ENCODE measurements around the gene EMID1. TPM values are rescaled to one million over a fixed set of nuclear protein-coding genes. Genes with fewer than 3 reads are reported as not detected.

EMID1 gene
- total RNA-seq, 1 experiment from 2014 or later = 9.6 TPM

- BruUV-seq (replicated peaks) = no TSS peak
- intact Hi-C loops (cut with micrococcal nuclease) = no loop called here
- CTCF ChIA-PET = no interaction called here
- TF ChIP-seq RAD21 (IDR thresholded peaks at IDR 0.05; ENCODE audit: low read depth) = no peak
- TF ChIP-seq SIN3A (IDR thresholded peaks at IDR 0.05; ENCODE audit: low read depth) = no peak
- no peak for TF ChIP-seq SRF (IDR thresholded peaks at IDR 0.05; ENCODE audit: low read depth)
- TF ChIP-seq CTCF (IDR thresholded peaks at IDR 0.05 in 2 of 3, conservative IDR thresholded peaks at IDR 0.05 in 1 of 3; ENCODE audit: borderline replicate concordance in 1 of 3, insufficient read depth in 1 of 3, low read depth in 2 of 3, low read length in 2 of 3) = no peak
- TF ChIP-seq, protein P1, sequence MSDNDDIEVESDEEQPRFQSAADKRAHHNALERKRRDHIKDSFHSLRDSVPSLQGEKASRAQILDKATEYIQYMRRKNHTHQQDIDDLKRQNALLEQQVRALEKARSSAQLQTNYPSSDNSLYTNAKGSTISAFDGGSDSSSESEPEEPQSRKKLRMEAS (IDR thresholded peaks at IDR 0.05) = no peak
- TF ChIP-seq EZH2 (IDR thresholded peaks at IDR 0.05) = no peak
- TF ChIP-seq YY1 (IDR thresholded peaks at IDR 0.05; ENCODE audit: extremely low read depth, insufficient replicate concordance, low read depth, low read length) = no peak
- TF ChIP-seq CEBPB (IDR thresholded peaks at IDR 0.05; ENCODE audit: low read depth) = no peak
- TF ChIP-seq ATF3 (IDR thresholded peaks at IDR 0.05) = no peak
- no peak for TF ChIP-seq EGR1 (IDR thresholded peaks at IDR 0.05; ENCODE audit: low read depth)
- TF ChIP-seq, protein P2, sequence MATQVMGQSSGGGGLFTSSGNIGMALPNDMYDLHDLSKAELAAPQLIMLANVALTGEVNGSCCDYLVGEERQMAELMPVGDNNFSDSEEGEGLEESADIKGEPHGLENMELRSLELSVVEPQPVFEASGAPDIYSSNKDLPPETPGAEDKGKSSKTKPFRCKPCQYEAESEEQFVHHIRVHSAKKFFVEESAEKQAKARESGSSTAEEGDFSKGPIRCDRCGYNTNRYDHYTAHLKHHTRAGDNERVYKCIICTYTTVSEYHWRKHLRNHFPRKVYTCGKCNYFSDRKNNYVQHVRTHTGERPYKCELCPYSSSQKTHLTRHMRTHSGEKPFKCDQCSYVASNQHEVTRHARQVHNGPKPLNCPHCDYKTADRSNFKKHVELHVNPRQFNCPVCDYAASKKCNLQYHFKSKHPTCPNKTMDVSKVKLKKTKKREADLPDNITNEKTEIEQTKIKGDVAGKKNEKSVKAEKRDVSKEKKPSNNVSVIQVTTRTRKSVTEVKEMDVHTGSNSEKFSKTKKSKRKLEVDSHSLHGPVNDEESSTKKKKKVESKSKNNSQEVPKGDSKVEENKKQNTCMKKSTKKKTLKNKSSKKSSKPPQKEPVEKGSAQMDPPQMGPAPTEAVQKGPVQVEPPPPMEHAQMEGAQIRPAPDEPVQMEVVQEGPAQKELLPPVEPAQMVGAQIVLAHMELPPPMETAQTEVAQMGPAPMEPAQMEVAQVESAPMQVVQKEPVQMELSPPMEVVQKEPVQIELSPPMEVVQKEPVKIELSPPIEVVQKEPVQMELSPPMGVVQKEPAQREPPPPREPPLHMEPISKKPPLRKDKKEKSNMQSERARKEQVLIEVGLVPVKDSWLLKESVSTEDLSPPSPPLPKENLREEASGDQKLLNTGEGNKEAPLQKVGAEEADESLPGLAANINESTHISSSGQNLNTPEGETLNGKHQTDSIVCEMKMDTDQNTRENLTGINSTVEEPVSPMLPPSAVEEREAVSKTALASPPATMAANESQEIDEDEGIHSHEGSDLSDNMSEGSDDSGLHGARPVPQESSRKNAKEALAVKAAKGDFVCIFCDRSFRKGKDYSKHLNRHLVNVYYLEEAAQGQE (IDR thresholded peaks at IDR 0.05; ENCODE audit: low read depth) = no peak
- TF ChIP-seq ZFX (IDR thresholded peaks at IDR 0.05) = no peak
- no peak for TF ChIP-seq FOSL1 (IDR thresholded peaks at IDR 0.05; ENCODE audit: low read depth)
- TF ChIP-seq CBX3 (IDR thresholded peaks at IDR 0.05; ENCODE audit: low read depth) = no peak
- no peak for TF ChIP-seq SP1 (IDR thresholded peaks at IDR 0.05; ENCODE audit: low read depth)
- TF ChIP-seq JUND (IDR thresholded peaks at IDR 0.05) = no peak
- TF ChIP-seq, protein P3, sequence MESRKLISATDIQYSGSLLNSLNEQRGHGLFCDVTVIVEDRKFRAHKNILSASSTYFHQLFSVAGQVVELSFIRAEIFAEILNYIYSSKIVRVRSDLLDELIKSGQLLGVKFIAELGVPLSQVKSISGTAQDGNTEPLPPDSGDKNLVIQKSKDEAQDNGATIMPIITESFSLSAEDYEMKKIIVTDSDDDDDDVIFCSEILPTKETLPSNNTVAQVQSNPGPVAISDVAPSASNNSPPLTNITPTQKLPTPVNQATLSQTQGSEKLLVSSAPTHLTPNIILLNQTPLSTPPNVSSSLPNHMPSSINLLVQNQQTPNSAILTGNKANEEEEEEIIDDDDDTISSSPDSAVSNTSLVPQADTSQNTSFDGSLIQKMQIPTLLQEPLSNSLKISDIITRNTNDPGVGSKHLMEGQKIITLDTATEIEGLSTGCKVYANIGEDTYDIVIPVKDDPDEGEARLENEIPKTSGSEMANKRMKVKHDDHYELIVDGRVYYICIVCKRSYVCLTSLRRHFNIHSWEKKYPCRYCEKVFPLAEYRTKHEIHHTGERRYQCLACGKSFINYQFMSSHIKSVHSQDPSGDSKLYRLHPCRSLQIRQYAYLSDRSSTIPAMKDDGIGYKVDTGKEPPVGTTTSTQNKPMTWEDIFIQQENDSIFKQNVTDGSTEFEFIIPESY (IDR thresholded peaks at IDR 0.05; ENCODE audit: extremely low read depth, insufficient replicate concordance, low read length) = no peak
- no peak for TF ChIP-seq TCF7L2 (IDR thresholded peaks at IDR 0.05; ENCODE audit: borderline replicate concordance, extremely low read depth, insufficient read depth, insufficient read length)
- Histone ChIP-seq H3K27me3 (ENCODE audit: insufficient read depth, low read length) (no peaks in the 10 kb centered on the region), H3K9me3 (ENCODE audit: control insufficient read depth in 1 of 2, insufficient read depth in 1 of 2, low read depth in 1 of 2, low read length in 2 of 2) (no peaks in the 10 kb centered on the region), H3K36me3 (ENCODE audit: control insufficient read depth in 1 of 2, insufficient read depth in 2 of 2, low read length in 2 of 2) (no peaks in the 10 kb centered on the region), H3K27ac (ENCODE audit: low read depth, low read length) (no peak overlapping the region), H3K9ac (ENCODE audit: low read length) (no peak overlapping the region), H3K4me1 (ENCODE audit: control insufficient read depth in 1 of 2, insufficient read depth in 2 of 2, low read length in 2 of 2) (no peaks in the 10 kb centered on the region), H3K79me2 (ENCODE audit: insufficient read depth, low read length) (no peaks in the 10 kb centered on the region), H3K9me2 (ENCODE audit: insufficient read depth) (no peaks in the 10 kb centered on the region), H2AFZ (ENCODE audit: low read depth, low read length, poor library complexity, severe bottlenecking) (no peak overlapping the region), H4K20me1 (ENCODE audit: insufficient read depth) (no peaks in the 10 kb centered on the region), H3K4me3 (replicated peaks in 1 of 2; ENCODE audit: low read depth in 1 of 2, low read length in 2 of 2) (no peak overlapping the region), H3K4me2 (ENCODE audit: low read length) (no peak overlapping the region)
- DNase-seq (ENCODE audit: low read depth, low spot score) = no peak
- no peak for ATAC-seq
- RAD21 ChIA-PET (ENCODE audit: low non-redundant PET in 1 of 2, low total read pairs in 2 of 2, uncharacterized antibody in 2 of 2, unreplicated experiment in 2 of 2) = no interaction called here
- POLR2A ChIA-PET = no interaction called here
These were observed 19.2 kb downstream of the EMID1 start for GRCh38 chr22:29224859-29225410.
